HG03558 (cell line): ENCODE results near the gene DOCK9.

ENCODE experiments used
- ATAC-seq: cut with Tn5 transposase; IDR thresholded peaks from one replicate; pipeline ENCODE4 v1.9.1; 2021; ENCODE audit warnings: moderate number of reproducible peaks; ENCODE audit not compliant: unreplicated experiment; ENCODE audit errors: extremely low read depth

The DOCK9 gene

GRCh38 chr13:98785405-98785804 lies 192.5 kb downstream of the DOCK9 start:
- ATAC-seq, result no peak

- ATAC-seq, result no peak
Measured at GRCh38 chr13:98784666-98785065, 193.2 kb downstream of the DOCK9 start.

- no peak for ATAC-seq
Measured at GRCh38 chr13:98783856-98784478, 193.9 kb downstream of the DOCK9 start.

- ATAC-seq, result no peak
Measured at GRCh38 chr13:98782654-98783053, 195.2 kb downstream of the DOCK9 start.

GRCh38 chr13:98781905-98782304 lies 196.0 kb downstream of the DOCK9 start:
- ATAC-seq, result no peak

GRCh38 chr13:98781470-98781869 lies 196.4 kb downstream of the DOCK9 start:
- ATAC-seq, result no peak

GRCh38 chr13:98781045-98781444 lies 196.8 kb downstream of the DOCK9 start:
- ATAC-seq, result no peak

GRCh38 chr13:98780451-98780850 lies 197.4 kb downstream of the DOCK9 start:
- no peak for ATAC-seq

GRCh38 chr13:98779695-98780094 lies 198.2 kb downstream of the DOCK9 start:
- ATAC-seq, result no peak

GRCh38 chr13:98778749-98779148 lies 199.1 kb downstream of the DOCK9 start:
- ATAC-seq, result no peak

GRCh38 chr13:98776644-98777043 lies 201.2 kb downstream of the DOCK9 start:
- no peak for ATAC-seq

- ATAC-seq, result no peak
Measured at GRCh38 chr13:98775844-98776598, 201.8 kb downstream of the DOCK9 start.

- no peak for ATAC-seq
Measured at GRCh38 chr13:98775386-98775785, 202.5 kb downstream of the DOCK9 start.

- ATAC-seq, result no peak
Measured at GRCh38 chr13:98774776-98775175, 203.1 kb downstream of the DOCK9 start.

GRCh38 chr13:98773921-98774320 lies 203.9 kb downstream of the DOCK9 start:
- no peak for ATAC-seq

- ATAC-seq, result no peak
Measured at GRCh38 chr13:98772794-98773452, 204.9 kb downstream of the DOCK9 start.

GRCh38 chr13:98771838-98772611 lies 205.8 kb downstream of the DOCK9 start:
- ATAC-seq, result no peak

- no peak for ATAC-seq
Measured at GRCh38 chr13:98769736-98770135, 208.1 kb downstream of the DOCK9 start.

GRCh38 chr13:98768522-98768921 lies 209.3 kb downstream of the DOCK9 start:
- no peak for ATAC-seq

- ATAC-seq, result no peak
Measured at GRCh38 chr13:98766697-98767096, 211.2 kb downstream of the DOCK9 start.
